Natural killer cell (primary cell): ENCODE results near the gene SLC30A10. TPM values are rescaled to one million over a fixed set of nuclear protein-coding genes. Genes with fewer than 3 reads are reported as not detected.

ENCODE experiments used
- ATAC-seq, 3 donors: fragments of 150-1000 bp in 2 of 3; fragments of 200-7000 bp in 1 of 3; cut with Tn5 transposase; 1 replicate in 1 of 3; 2 replicates in 2 of 3; pipeline ENCODE4 v1.10.0; 2021; ENCODE audit warnings: mild to moderate bottlenecking in 2 of 3, moderate library complexity in 2 of 3
- DNase-seq, 2 donors: peaks; one replicate each; pipeline versions ENCODE4 v3.0.0 to v3.0.0-alpha.2; 2013 to 2021; ENCODE audit warnings: mixed read lengths in 1 of 2
- H3K27ac ChIP-seq: one replicate; pipeline ENCODE4 v1.5.1; 2013; ENCODE audit warnings: mild to moderate bottlenecking, low read length
- H3K27me3 ChIP-seq: one replicate; pipeline ENCODE4 v1.6.1; 2013; ENCODE audit warnings: low read length; ENCODE audit not compliant: control insufficient read depth, insufficient read depth
- H3K36me3 ChIP-seq: one replicate; pipeline ENCODE4 v1.6.1; 2013; ENCODE audit warnings: low read length; ENCODE audit not compliant: control insufficient read depth, insufficient read depth
- H3K4me1 ChIP-seq: one replicate; pipeline ENCODE4 v1.6.1; 2013; ENCODE audit warnings: low read length; ENCODE audit not compliant: control insufficient read depth, insufficient read depth
- H3K4me3 ChIP-seq: one replicate; pipeline ENCODE4 v1.5.1; 2013; ENCODE audit warnings: low read length
- H3K9me3 ChIP-seq: one replicate; pipeline ENCODE4 v1.6.1; 2013; ENCODE audit warnings: low read length; ENCODE audit not compliant: control insufficient read depth, insufficient read depth
- H3K27ac Mint-ChIP-seq, 2 donors: one replicate each; pipeline ENCODE4 v1.8.0; 2022; ENCODE audit warnings: mild to moderate bottlenecking in 2 of 2, mixed read lengths in 2 of 2, moderate library complexity in 1 of 2
- H3K27me3 Mint-ChIP-seq, 2 donors: one replicate each; pipeline ENCODE4 v1.8.0; 2022; ENCODE audit warnings: low read depth in 2 of 2, mixed read lengths in 2 of 2
- H3K36me3 Mint-ChIP-seq: one replicate; pipeline ENCODE4 v1.8.0; 2022; ENCODE audit warnings: mixed read lengths
- H3K4me1 Mint-ChIP-seq, 2 donors: one replicate each; pipeline ENCODE4 v1.8.0; 2022; ENCODE audit warnings: mixed read lengths in 2 of 2
- H3K4me3 Mint-ChIP-seq: one replicate; pipeline ENCODE4 v1.8.0; 2022; ENCODE audit warnings: mild to moderate bottlenecking, moderate library complexity, mixed read lengths
- H3K9me3 Mint-ChIP-seq, 2 donors: one replicate each; pipeline ENCODE4 v1.8.0; 2022; ENCODE audit warnings: mixed read lengths in 2 of 2
- WGBS: methylation state at CpG from one replicate; pipeline ENCODE4 v1.1.7; 2013; ENCODE audit warnings: missing lambda C conversion rate; ENCODE audit not compliant: insufficient coverage; 5-methylcytosine and 5-hydroxymethylcytosine counted together
- intact Hi-C: fragments of 100-400 bp; cut with micrococcal nuclease; formaldehyde crosslinking; loops from one replicate; pipeline ENCODE4 v1.14.2; 2022
- total RNA-seq, 4 donors: library from RNA; stranded (reverse); fragments of 120-200 nt in 1 of 4; gene quantifications; one replicate each; pipeline versions ENCODE4 v1.2.3 to v1.2.4, GENCODE V29; 2013 to 2022
- TF ChIP-seq, protein P1 (sequence below): fragments of 200-600 bp; IDR thresholded peaks from one replicate; pipeline ENCODE4 v1.8.0; 2022; ENCODE audit warnings: antibody characterized with exemption

Gene SLC30A10
- total RNA-seq, 3 donors from 2014 or later (not counting 1 experiment from before 2014, with no cell fraction given) = not detected

DNA sequence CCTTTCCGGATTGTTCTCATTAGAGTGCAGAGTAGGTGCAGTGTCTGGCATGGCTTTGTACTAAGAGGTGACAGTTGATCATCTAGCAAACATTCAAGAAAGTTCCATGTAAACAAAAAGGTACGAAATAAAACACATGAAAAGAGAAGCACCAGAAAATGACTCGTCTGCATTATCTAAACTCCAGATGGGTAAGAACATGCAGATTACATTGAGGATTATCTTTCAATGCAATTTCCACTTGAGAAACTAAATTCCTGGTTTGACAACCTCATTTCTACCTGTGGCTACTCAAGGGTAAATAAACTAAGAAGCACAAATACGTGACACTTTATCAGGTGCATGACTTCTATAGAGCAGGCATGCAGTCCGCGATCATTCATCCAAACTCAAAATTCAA is 17.6 kb downstream of the SLC30A10 start:
- no peak overlapping the region for H3K4me3 ChIP-seq
- Mint-ChIP-seq H3K4me1 (peaks cover 10 to 11% of the 10 kb centered on the region in 2 donors), H3K27ac (no peak overlapping the region), H3K36me3 (no peaks in the 10 kb centered on the region), H3K4me3 (no peak overlapping the region), H3K9me3 (no peaks in the 10 kb centered on the region), H3K27me3 (peaks cover 0 to 3% of the 10 kb centered on the region in 2 donors)
- H3K9me3 ChIP-seq = no peaks in the 10 kb centered on the region
- WGBS = 87% methylated on average over 4 of the region's 6 CpGs
- H3K27me3 ChIP-seq = no peaks in the 10 kb centered on the region
- no peaks in the 10 kb centered on the region for H3K4me1 ChIP-seq
- DNase-seq (no peak), ATAC-seq (no peak)
- intact Hi-C loops = no loop called here
- TF ChIP-seq, protein P1, sequence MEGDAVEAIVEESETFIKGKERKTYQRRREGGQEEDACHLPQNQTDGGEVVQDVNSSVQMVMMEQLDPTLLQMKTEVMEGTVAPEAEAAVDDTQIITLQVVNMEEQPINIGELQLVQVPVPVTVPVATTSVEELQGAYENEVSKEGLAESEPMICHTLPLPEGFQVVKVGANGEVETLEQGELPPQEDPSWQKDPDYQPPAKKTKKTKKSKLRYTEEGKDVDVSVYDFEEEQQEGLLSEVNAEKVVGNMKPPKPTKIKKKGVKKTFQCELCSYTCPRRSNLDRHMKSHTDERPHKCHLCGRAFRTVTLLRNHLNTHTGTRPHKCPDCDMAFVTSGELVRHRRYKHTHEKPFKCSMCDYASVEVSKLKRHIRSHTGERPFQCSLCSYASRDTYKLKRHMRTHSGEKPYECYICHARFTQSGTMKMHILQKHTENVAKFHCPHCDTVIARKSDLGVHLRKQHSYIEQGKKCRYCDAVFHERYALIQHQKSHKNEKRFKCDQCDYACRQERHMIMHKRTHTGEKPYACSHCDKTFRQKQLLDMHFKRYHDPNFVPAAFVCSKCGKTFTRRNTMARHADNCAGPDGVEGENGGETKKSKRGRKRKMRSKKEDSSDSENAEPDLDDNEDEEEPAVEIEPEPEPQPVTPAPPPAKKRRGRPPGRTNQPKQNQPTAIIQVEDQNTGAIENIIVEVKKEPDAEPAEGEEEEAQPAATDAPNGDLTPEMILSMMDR = no peak
- H3K27ac ChIP-seq = no peak overlapping the region
- H3K36me3 ChIP-seq = no peaks in the 10 kb centered on the region

- Mint-ChIP-seq H3K9me3 (no peaks in the 10 kb centered on the region), H3K36me3 (no peaks in the 10 kb centered on the region), H3K4me1 (peaks cover 10 to 11% of the 10 kb centered on the region in 2 donors), H3K4me3 (no peak overlapping the region), H3K27me3 (peaks cover 0 to 3% of the 10 kb centered on the region in 2 donors), H3K27ac (no peak overlapping the region)
- Histone ChIP-seq H3K9me3 (no peaks in the 10 kb centered on the region), H3K4me3 (no peak overlapping the region), H3K27me3 (no peaks in the 10 kb centered on the region), H3K4me1 (no peaks in the 10 kb centered on the region), H3K36me3 (no peaks in the 10 kb centered on the region), H3K27ac (no peak overlapping the region)
- intact Hi-C loops = no loop called here
- TF ChIP-seq, protein P1 = no peak
- DNase-seq (no peak), ATAC-seq (no peak)
- 88% methylated on average over 4 of the region's 4 CpGs for WGBS
Observed at GRCh38 chr1:219909476-219909875, 18.9 kb downstream of the SLC30A10 start.

- DNase-seq (no peak), ATAC-seq (no peak)
- Histone ChIP-seq H3K36me3 (no peaks in the 10 kb centered on the region), H3K27ac (no peak overlapping the region), H3K9me3 (no peaks in the 10 kb centered on the region), H3K27me3 (no peaks in the 10 kb centered on the region), H3K4me3 (no peak overlapping the region), H3K4me1 (no peaks in the 10 kb centered on the region)
- Mint-ChIP-seq H3K4me1 (peaks cover 10 to 11% of the 10 kb centered on the region in 2 donors), H3K36me3 (no peaks in the 10 kb centered on the region), H3K27ac (no peak overlapping the region), H3K9me3 (no peaks in the 10 kb centered on the region), H3K27me3 (peaks cover 3% of the 10 kb centered on the region in 2 donors), H3K4me3 (no peak overlapping the region)
- intact Hi-C loops = no loop called here
- WGBS = 94% methylated on average over 3 of the region's 3 CpGs
- TF ChIP-seq, protein P1 = no peak
Observed at GRCh38 chr1:219908170-219908569, 20.2 kb downstream of the SLC30A10 start.

DNA sequence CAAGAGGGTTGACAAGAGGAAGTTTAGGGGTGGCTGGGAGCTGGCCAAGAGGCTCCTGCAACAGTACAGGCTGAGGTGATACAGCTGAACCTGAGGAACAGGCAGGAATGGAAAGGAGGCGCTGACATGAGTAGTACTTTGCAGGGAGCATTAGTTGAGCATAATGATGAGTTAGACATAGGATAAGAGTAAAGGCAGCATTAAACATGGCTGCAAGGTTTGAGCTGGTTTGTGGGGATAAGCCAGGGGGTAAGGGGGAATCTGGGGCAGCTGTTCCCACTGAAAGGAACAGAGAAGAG is 20.6 kb downstream of the SLC30A10 start:
- Histone ChIP-seq H3K27me3 (no peaks in the 10 kb centered on the region), H3K9me3 (no peaks in the 10 kb centered on the region), H3K27ac (no peak overlapping the region), H3K4me3 (no peak overlapping the region), H3K4me1 (no peaks in the 10 kb centered on the region), H3K36me3 (no peaks in the 10 kb centered on the region)
- TF ChIP-seq, protein P1 = no peak
- 29% methylated on average over 1 of the region's 1 CpG for WGBS
- H3K4me1 Mint-ChIP-seq = peaks cover 10 to 11% of the 10 kb centered on the region in 2 donors
- intact Hi-C loops = no loop called here
- no peak overlapping the region for H3K27ac Mint-ChIP-seq
- no peaks in the 10 kb centered on the region for H3K9me3 Mint-ChIP-seq
- no peak overlapping the region for H3K4me3 Mint-ChIP-seq
- DNase-seq = no peak
- peaks cover 3 to 7% of the 10 kb centered on the region in 2 donors for H3K27me3 Mint-ChIP-seq
- no peaks in the 10 kb centered on the region for H3K36me3 Mint-ChIP-seq
- no peak for ATAC-seq
